ENCODE data around the gene DR1.

The DR1 gene

DNA sequence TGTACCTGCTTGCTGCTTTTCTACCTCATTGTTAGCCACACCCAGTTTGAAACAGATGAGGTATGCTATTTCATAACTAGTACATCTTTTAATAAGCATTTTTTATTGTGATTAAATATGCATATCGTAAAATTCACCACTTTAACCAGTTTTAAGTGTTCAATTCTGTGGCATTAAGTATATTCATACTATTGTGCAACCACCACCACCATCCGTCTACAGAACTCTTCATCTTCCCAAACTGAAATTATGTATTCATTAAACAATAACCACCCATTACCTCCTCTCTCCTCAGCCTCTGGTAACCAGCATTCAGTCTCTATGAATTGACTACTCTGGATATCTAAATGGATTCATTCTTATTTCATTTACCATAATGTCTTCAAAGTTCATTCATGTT lies 20.1 kb downstream of the DR1 start:
- no peak overlapping the region for H2AFZ ChIP-seq (ENCODE audit: low read length)
- no peaks in the 10 kb centered on the region for H3K36me3 ChIP-seq (replicated peaks; ENCODE audit: insufficient read depth, low read length)
- H3K4me2 ChIP-seq (ENCODE audit: low read depth, low read length) = no peak overlapping the region
- H3K4me1 ChIP-seq (ENCODE audit: low read length) = no peaks in the 10 kb centered on the region
- no peak overlapping the region for H3K27ac ChIP-seq (ENCODE audit: low read length)
- no peaks in the 10 kb centered on the region for H3K79me2 ChIP-seq (ENCODE audit: low read length)
- H3K9me3 ChIP-seq (replicated peaks; ENCODE audit: insufficient read depth, low read length) = no peaks in the 10 kb centered on the region
- H3K4me3 ChIP-seq (ENCODE audit: low read length) = no peak overlapping the region
- no peak for DNase-seq
- H3K9ac ChIP-seq (ENCODE audit: low read length) = no peak overlapping the region
- no peaks in the 10 kb centered on the region for H3K9me2 ChIP-seq (replicated peaks; ENCODE audit: insufficient read depth, low read length)
- TF ChIP-seq EZH2phosphoT487 (IDR thresholded peaks at IDR 0.05; ENCODE audit: low read length) (no peak), EZH2 (optimal IDR thresholded peaks at IDR 0.05; ENCODE audit: low read depth, low read length) (no peak)
- TF ChIP-seq, protein P1, sequence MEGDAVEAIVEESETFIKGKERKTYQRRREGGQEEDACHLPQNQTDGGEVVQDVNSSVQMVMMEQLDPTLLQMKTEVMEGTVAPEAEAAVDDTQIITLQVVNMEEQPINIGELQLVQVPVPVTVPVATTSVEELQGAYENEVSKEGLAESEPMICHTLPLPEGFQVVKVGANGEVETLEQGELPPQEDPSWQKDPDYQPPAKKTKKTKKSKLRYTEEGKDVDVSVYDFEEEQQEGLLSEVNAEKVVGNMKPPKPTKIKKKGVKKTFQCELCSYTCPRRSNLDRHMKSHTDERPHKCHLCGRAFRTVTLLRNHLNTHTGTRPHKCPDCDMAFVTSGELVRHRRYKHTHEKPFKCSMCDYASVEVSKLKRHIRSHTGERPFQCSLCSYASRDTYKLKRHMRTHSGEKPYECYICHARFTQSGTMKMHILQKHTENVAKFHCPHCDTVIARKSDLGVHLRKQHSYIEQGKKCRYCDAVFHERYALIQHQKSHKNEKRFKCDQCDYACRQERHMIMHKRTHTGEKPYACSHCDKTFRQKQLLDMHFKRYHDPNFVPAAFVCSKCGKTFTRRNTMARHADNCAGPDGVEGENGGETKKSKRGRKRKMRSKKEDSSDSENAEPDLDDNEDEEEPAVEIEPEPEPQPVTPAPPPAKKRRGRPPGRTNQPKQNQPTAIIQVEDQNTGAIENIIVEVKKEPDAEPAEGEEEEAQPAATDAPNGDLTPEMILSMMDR (IDR thresholded peaks at IDR 0.05; ENCODE audit: low read length) = no peak
- H3K27me3 ChIP-seq (replicated peaks; ENCODE audit: insufficient read depth, low read length) = no peaks in the 10 kb centered on the region
- H4K20me1 ChIP-seq (ENCODE audit: insufficient read depth, low read length) = no peaks in the 10 kb centered on the region
- H3F3A ChIP-seq (ENCODE audit: insufficient read depth, low read length) = no peaks in the 10 kb centered on the region

- Histone ChIP-seq H3K9me2 (replicated peaks; ENCODE audit: insufficient read depth, low read length) (no peaks in the 10 kb centered on the region), H4K20me1 (ENCODE audit: insufficient read depth, low read length) (no peaks in the 10 kb centered on the region), H3K27ac (ENCODE audit: low read length) (no peak overlapping the region), H3K4me2 (ENCODE audit: low read depth, low read length) (no peak overlapping the region), H3K9ac (ENCODE audit: low read length) (no peak overlapping the region), H3K79me2 (ENCODE audit: low read length) (no peaks in the 10 kb centered on the region), H3F3A (ENCODE audit: insufficient read depth, low read length) (no peaks in the 10 kb centered on the region), H3K9me3 (replicated peaks; ENCODE audit: insufficient read depth, low read length) (no peaks in the 10 kb centered on the region), H3K4me1 (ENCODE audit: low read length) (no peaks in the 10 kb centered on the region), H3K36me3 (replicated peaks; ENCODE audit: insufficient read depth, low read length) (no peaks in the 10 kb centered on the region), H2AFZ (ENCODE audit: low read length) (no peak overlapping the region), H3K4me3 (ENCODE audit: low read length) (no peak overlapping the region), H3K27me3 (replicated peaks; ENCODE audit: insufficient read depth, low read length) (no peaks in the 10 kb centered on the region)
- no peak for TF ChIP-seq EZH2phosphoT487 (IDR thresholded peaks at IDR 0.05; ENCODE audit: low read length)
- no peak for TF ChIP-seq EZH2 (optimal IDR thresholded peaks at IDR 0.05; ENCODE audit: low read depth, low read length)
- TF ChIP-seq, protein P1 (IDR thresholded peaks at IDR 0.05; ENCODE audit: low read length) = no peak
- no peak for DNase-seq
Measured at GRCh38 chr1:93369734-93370133, 24.0 kb downstream of the DR1 start.

GRCh38 chr1:93374334-93375106 lies 28.8 kb downstream of the DR1 start:
- DNase-seq = no peak
- Histone ChIP-seq H3K36me3 (replicated peaks; ENCODE audit: insufficient read depth, low read length) (no peaks in the 10 kb centered on the region), H4K20me1 (ENCODE audit: insufficient read depth, low read length) (no peaks in the 10 kb centered on the region), H3F3A (ENCODE audit: insufficient read depth, low read length) (no peaks in the 10 kb centered on the region), H3K79me2 (ENCODE audit: low read length) (no peaks in the 10 kb centered on the region), H3K9me2 (replicated peaks; ENCODE audit: insufficient read depth, low read length) (no peaks in the 10 kb centered on the region), H3K9ac (ENCODE audit: low read length) (no peak overlapping the region), H3K4me3 (ENCODE audit: low read length) (no peak overlapping the region), H2AFZ (ENCODE audit: low read length) (no peak overlapping the region), H3K27ac (ENCODE audit: low read length) (no peak overlapping the region), H3K4me1 (ENCODE audit: low read length) (no peaks in the 10 kb centered on the region), H3K27me3 (replicated peaks; ENCODE audit: insufficient read depth, low read length) (no peaks in the 10 kb centered on the region), H3K9me3 (replicated peaks; ENCODE audit: insufficient read depth, low read length) (no peaks in the 10 kb centered on the region), H3K4me2 (ENCODE audit: low read depth, low read length) (no peak overlapping the region)
- TF ChIP-seq, protein P1 (IDR thresholded peaks at IDR 0.05; ENCODE audit: low read length) = no peak
- TF ChIP-seq EZH2phosphoT487 (IDR thresholded peaks at IDR 0.05; ENCODE audit: low read length) = no peak
- no peak for TF ChIP-seq EZH2 (optimal IDR thresholded peaks at IDR 0.05; ENCODE audit: low read depth, low read length)
